Stomach (tissue), 4 donors: ENCODE measurements around the gene IL22RA2.

Experiments used
- CTCF ChIP-seq, 7 experiments: fragments of 450-650 bp in 4 of 7; fragments of 200-600 bp in 3 of 7; sonication (generic) in 3 of 7; IDR thresholded peaks; one replicate each; pipeline ENCODE4 v1.5.1; 2016 to 2019; ENCODE audit warnings: antibody characterized with exemption in 7 of 7, control low read depth in 2 of 7, mild to moderate bottlenecking in 1 of 7
- EP300 ChIP-seq: sonication (generic); formaldehyde crosslinking; IDR thresholded peaks from one replicate; pipeline ENCODE4 v1.6.1; 2017; ENCODE audit warnings: antibody characterized with exemption
- POLR2A ChIP-seq, 4 donors: fragments of 450-650 bp; IDR thresholded peaks; one replicate each; pipeline ENCODE4 v1.6.1; 2016; ENCODE audit warnings: antibody characterized with exemption in 4 of 4, control low read depth in 2 of 4, mild to moderate bottlenecking in 1 of 4, moderate library complexity in 1 of 4
- POLR2AphosphoS5 ChIP-seq, 3 donors: sonication (generic); formaldehyde crosslinking; IDR thresholded peaks; one replicate each; pipeline ENCODE4 v1.6.1; 2016; ENCODE audit warnings: antibody characterized with exemption in 3 of 3

- TF ChIP-seq POLR2AphosphoS5 (IDR thresholded peaks at IDR 0.05) (peak in 2 of 3 donors; percentile 10 to 21), CTCF (IDR thresholded peaks at IDR 0.05) (no peak), POLR2A (IDR thresholded peaks at IDR 0.05) (no peak), EP300 (no peak)
These were observed 48.9 kb upstream of the IL22RA2 start for GRCh38 chr6:137222381-137222780.
